Measurements from ENCODE around the gene ITSN2.

ITSN2 gene

GRCh38 chr2:24169023-24169422 is 191.3 kb downstream of the ITSN2 start:
- DNase-seq: no peak

DNA sequence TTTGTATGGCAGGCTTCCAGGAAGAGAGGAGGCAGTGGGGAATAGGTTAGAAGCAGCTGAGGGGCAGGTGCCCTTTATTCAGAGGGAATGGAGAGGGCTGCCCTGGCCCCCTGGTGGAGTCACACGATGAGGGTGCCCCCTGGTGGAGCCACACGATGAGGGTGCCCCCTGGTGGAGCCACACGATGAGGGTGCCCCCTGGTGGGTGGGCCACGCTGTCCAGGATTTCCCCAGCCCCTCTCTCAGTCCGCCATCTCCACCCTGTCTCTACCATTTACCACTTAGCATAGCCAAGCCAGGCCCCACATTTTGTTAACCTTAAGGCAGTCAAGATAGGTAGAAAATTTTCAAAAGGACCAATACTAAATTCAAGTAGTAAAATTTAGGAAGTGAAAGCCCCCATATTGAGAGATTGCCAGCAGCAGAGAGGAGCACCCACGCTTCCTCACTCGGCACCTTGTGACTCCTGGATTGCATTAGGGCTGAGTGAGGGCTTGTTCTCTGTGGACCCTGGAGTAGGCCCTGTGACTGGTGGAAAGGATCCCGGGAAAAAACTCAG is 195.8 kb downstream of the ITSN2 start:
- DNase-seq: no peak

DNA sequence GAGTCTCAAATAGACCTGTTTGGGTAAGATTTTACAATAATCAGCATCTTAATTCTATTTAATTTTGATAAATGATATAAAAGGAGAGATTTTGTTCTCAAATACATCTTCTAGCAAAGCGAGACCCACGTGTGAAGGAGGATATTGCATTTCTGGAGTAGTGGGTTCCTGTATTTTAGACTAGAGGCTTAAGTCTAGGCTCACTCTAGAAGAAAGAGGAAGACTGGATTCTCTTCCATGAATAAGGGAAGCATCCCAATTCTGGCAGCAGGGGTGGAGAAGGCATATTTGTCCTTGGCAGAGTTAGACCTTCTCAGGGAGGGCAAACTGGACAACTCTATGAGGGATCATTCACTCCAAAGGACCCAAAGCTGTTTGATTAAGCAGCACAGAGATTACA is 196.7 kb downstream of the ITSN2 start:
- DNase-seq: no peak

DNA sequence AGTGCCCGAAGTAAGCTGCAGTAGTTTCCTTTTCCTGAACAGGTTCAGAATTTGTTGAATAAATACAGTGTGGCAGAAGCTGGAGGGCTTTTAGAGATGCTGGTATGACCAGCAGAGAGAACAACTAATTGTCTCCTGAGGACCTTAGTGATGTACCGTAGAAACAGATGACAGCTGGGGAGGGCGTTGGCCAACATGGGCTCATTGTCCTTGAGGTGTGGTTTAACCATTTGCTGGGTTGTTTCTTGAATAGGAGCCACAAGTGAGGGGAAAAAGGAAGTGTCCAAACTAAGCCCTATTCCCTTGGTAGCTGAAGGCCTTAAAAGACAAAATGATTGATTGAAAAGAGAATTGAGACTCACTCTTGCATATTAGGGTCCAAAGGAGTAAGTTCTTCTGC is 197.2 kb downstream of the ITSN2 start:
- no peak for DNase-seq

GRCh38 chr2:24162494-24162893 is 197.8 kb downstream of the ITSN2 start:
- no peak for DNase-seq

GRCh38 chr2:24160761-24161160 is 199.6 kb downstream of the ITSN2 start:
- DNase-seq: no peak

GRCh38 chr2:24159708-24160107 is 200.6 kb downstream of the ITSN2 start:
- DNase-seq: no peak

- no peak for DNase-seq
These were observed 202.2 kb downstream of the ITSN2 start for GRCh38 chr2:24158131-24158530.

- DNase-seq: no peak
These were observed 206.9 kb downstream of the ITSN2 start for GRCh38 chr2:24153478-24153877.
